Globus pallidus (tissue), 1 donor: Measurements from ENCODE around the gene SCD5.

Experiments
- DNase-seq: peaks from one replicate; pipeline ENCODE4 v3.0.0-alpha.2; 2015; ENCODE audit warnings: low spot score

SCD5 gene

GRCh38 chr4:82589756-82590155, 208.8 kb downstream of the SCD5 start:
- no peak for DNase-seq

DNA sequence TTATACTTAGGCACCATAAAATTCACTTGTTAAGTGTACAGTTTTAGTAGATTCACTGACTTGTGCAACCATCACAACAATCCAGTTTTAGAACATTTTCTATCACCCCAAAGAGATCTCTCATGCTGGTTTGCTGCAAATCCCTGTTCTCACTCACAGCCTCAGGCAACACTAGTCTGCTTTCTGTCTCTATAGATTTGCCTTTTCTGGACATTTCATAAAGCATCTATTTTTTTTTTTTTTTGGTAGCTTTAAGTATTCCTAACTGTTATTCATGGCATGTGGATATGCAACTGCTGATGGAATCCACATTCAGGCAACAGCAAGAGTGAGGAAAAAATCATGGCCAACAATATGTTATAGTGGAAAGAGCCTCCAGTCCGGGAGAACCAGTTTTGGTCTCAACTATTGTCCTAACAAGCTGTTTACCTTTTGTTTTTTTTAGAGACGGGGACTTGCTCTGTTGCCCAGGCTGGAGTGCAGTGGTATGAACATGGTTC, 209.8 kb downstream of the SCD5 start:
- no peak for DNase-seq

GRCh38 chr4:82587826-82588540, 210.6 kb downstream of the SCD5 start:
- no peak for DNase-seq

GRCh38 chr4:82585690-82586435, 212.7 kb downstream of the SCD5 start:
- no peak for DNase-seq

- DNase-seq = no peak
Observed at GRCh38 chr4:82584931-82585330, 213.7 kb downstream of the SCD5 start.

- DNase-seq = no peak
Observed at GRCh38 chr4:82583897-82584587, 214.6 kb downstream of the SCD5 start.

DNA sequence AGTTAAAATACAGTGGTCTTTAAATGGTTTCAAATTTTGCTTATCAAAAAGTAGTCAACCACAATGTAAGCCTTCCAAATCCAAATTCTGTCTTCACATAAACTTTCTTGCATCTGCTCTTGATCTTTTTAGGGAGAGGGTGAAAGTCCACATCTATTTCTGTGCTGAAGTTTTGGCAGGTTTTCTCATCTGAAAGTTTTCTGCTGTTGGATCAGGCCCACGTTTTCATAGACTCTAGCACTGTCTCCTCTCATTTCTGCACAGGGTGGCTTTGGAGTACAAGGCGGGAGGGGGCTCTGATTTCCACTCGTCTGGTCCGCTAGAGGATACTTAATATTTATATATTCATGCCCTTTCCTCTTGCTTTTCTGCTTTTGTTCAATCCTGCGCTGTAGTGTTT, 218.7 kb downstream of the SCD5 start:
- no peak for DNase-seq
